WTC11 (cell line): Measurements from ENCODE around the gene RALA. TPM values are rescaled to one million over a fixed set of nuclear protein-coding genes. Genes with fewer than 3 reads are reported as not detected.

ENCODE experiments used
- ATAC-seq: fragments of 200-7000 bp; cut with Tn5 transposase; 2 replicates; pipeline ENCODE4 v1.10.0; 2021; ENCODE audit warnings: mild to moderate bottlenecking, moderate library complexity
- CTCF ChIA-PET: fragments of 300-600 bp; sonication (Branson Sonifier 250); formaldehyde crosslinking; loops from one replicate; lab custom pipeline; 2021; ENCODE audit warnings: antibody characterized with exemption; lab: Charles Lee
- POLR2A ChIA-PET: fragments of 350-600 bp; sonication (Branson Sonifier 250); formaldehyde crosslinking; loops from one replicate; lab custom pipeline; 2021; ENCODE audit warnings: antibody characterized with exemption; lab: Charles Lee
- DNase-seq: peaks from one replicate; pipeline ENCODE4 v3.0.0; 2021; ENCODE audit warnings: low spot score
- H3K27ac Mint-ChIP-seq: 2 replicates; pipeline ENCODE4 v1.8.0; 2021; ENCODE audit warnings: mixed read lengths
- H3K27me3 Mint-ChIP-seq: 2 replicates; pipeline ENCODE4 v1.8.0; 2021; ENCODE audit warnings: low read depth, mild to moderate bottlenecking, moderate library complexity, mixed read lengths
- H3K36me3 Mint-ChIP-seq: 2 replicates; pipeline ENCODE4 v1.8.0; 2021; ENCODE audit warnings: mixed read lengths
- H3K4me1 Mint-ChIP-seq: 2 replicates; pipeline ENCODE4 v1.8.0; 2022; ENCODE audit warnings: mixed read lengths
- H3K4me3 Mint-ChIP-seq: 2 replicates; pipeline ENCODE4 v1.8.0; 2021; ENCODE audit warnings: mild to moderate bottlenecking, moderate library complexity, mixed read lengths
- H3K9me3 Mint-ChIP-seq: 2 replicates; pipeline ENCODE4 v1.8.0; 2021; ENCODE audit warnings: mixed read lengths
- AR ChIP-seq: fragments of 250-450 bp; sonication (Bioruptor Pico); IDR thresholded peaks from 2 replicates; pipeline ENCODE4 v1.9.0; 2021; ENCODE audit warnings: mild to moderate bottlenecking
- ARID4B ChIP-seq: sonication (generic); formaldehyde crosslinking; IDR thresholded peaks from 2 replicates; pipeline ENCODE4 v1.8.0; 2023; ENCODE audit warnings: missing genetic modification reagents, mild to moderate bottlenecking, borderline replicate concordance
- ATF6 ChIP-seq: sonication (generic); formaldehyde crosslinking; IDR thresholded peaks from 2 replicates; pipeline ENCODE4 v1.8.1; 2023; ENCODE audit warnings: mild to moderate bottlenecking, missing genetic modification reagents
- ELF4 ChIP-seq: sonication (generic); formaldehyde crosslinking; IDR thresholded peaks from 2 replicates; pipeline ENCODE4 v1.8.1; 2022; ENCODE audit warnings: low read depth, mild to moderate bottlenecking, moderate library complexity, missing genetic modification reagents
- ERG ChIP-seq: fragments of 250-450 bp; sonication (Bioruptor Pico); IDR thresholded peaks from 2 replicates; pipeline ENCODE4 v1.8.0; 2021; ENCODE audit warnings: mild to moderate bottlenecking
- FOXP1 ChIP-seq: sonication (generic); formaldehyde crosslinking; IDR thresholded peaks from 2 replicates; pipeline ENCODE4 v1.8.0; 2022; ENCODE audit warnings: missing genetic modification reagents, mild to moderate bottlenecking, moderate library complexity, borderline replicate concordance
- GABPB1 ChIP-seq: sonication (generic); formaldehyde crosslinking; IDR thresholded peaks from 2 replicates; pipeline ENCODE4 v1.8.1; 2023; ENCODE audit warnings: mild to moderate bottlenecking, missing genetic modification reagents
- GTF2I ChIP-seq: fragments of 250-450 bp; sonication (Bioruptor Pico); conservative IDR thresholded peaks from 2 replicates; pipeline ENCODE4 v1.4.0; 2021; ENCODE audit warnings: mild to moderate bottlenecking
- HMGA2 ChIP-seq: fragments of 250-450 bp; sonication (Bioruptor Pico); IDR thresholded peaks from 2 replicates; pipeline ENCODE4 v1.4.0; 2021; ENCODE audit warnings: mild to moderate bottlenecking, moderate library complexity
- IRF2 ChIP-seq: sonication (generic); formaldehyde crosslinking; IDR thresholded peaks from 2 replicates; pipeline ENCODE4 v1.8.0; 2022; ENCODE audit warnings: low read depth, missing genetic modification reagents, borderline replicate concordance
- MLX ChIP-seq: sonication (generic); formaldehyde crosslinking; IDR thresholded peaks from 2 replicates; pipeline ENCODE4 v1.8.1; 2023; ENCODE audit warnings: mild to moderate bottlenecking, missing genetic modification reagents, moderate library complexity
- NFATC4 ChIP-seq: fragments of 250-450 bp; sonication (Bioruptor Pico); IDR thresholded peaks from 2 replicates; pipeline ENCODE4 v1.9.0; 2021; ENCODE audit warnings: mild to moderate bottlenecking
- NR1H2 ChIP-seq: sonication (generic); formaldehyde crosslinking; IDR thresholded peaks from 2 replicates; pipeline ENCODE4 v1.9.0; 2021; ENCODE audit warnings: mild to moderate bottlenecking, moderate library complexity, missing genetic modification reagents
- TP53 ChIP-seq: sonication (generic); formaldehyde crosslinking; IDR thresholded peaks from 2 replicates; pipeline ENCODE4 v1.8.1; 2023; ENCODE audit warnings: mild to moderate bottlenecking, missing genetic modification reagents
- ZMAT4 ChIP-seq: fragments of 250-450 bp; sonication (Bioruptor Pico); IDR thresholded peaks from 2 replicates; pipeline ENCODE4 v1.9.0; 2021; ENCODE audit warnings: mild to moderate bottlenecking
- ZNF396 ChIP-seq: fragments of 250-450 bp; sonication (Bioruptor Pico); IDR thresholded peaks from 2 replicates; pipeline ENCODE4 v1.8.0; 2021; ENCODE audit warnings: mild to moderate bottlenecking, moderate library complexity, borderline replicate concordance
- ZNF416 ChIP-seq: fragments of 250-450 bp; sonication (Bioruptor Pico); IDR thresholded peaks from 2 replicates; pipeline ENCODE4 v1.9.0; 2021; ENCODE audit warnings: mild to moderate bottlenecking, inconsistent platforms
- ZNF532 ChIP-seq: fragments of 250-450 bp; sonication (Bioruptor Pico); IDR thresholded peaks from 2 replicates; pipeline ENCODE4 v1.9.0; 2021; ENCODE audit warnings: mild to moderate bottlenecking, borderline replicate concordance
- total RNA-seq: library from RNA; stranded (reverse); gene quantifications from 3 replicates; pipeline ENCODE4 v1.2.3, GENCODE V29; 2021

Gene RALA
- total RNA-seq, 1 experiment from 2014 or later, result 57.3 TPM

- Mint-ChIP-seq H3K27me3 (no peaks in the 10 kb centered on the region), H3K4me1 (peaks cover 51% of the 10 kb centered on the region), H3K9me3 (peaks cover 4% of the 10 kb centered on the region), H3K4me3 (no peak overlapping the region), H3K27ac (no peak overlapping the region), H3K36me3 (peaks cover 18% of the 10 kb centered on the region)
- CTCF ChIA-PET, result interaction anchor here (1.0 kb wide), 1 partner anchor 105 kb away, joined by 4 read pairs; no protein-coding TSS in a partner anchor
- TF ChIP-seq ATF6 (CRISPR knock-in tag), result no peak
- no peak for TF ChIP-seq ZNF532 (CRISPR knock-in tag)
- no peak for TF ChIP-seq FOXP1 (CRISPR knock-in tag)
- no peak for TF ChIP-seq ELF4
- TF ChIP-seq GTF2I, result no peak
- no peak for TF ChIP-seq NR1H2 (CRISPR knock-in tag)
- no peak for TF ChIP-seq AR (CRISPR knock-in tag)
- TF ChIP-seq GABPB1 (CRISPR knock-in tag), result no peak
- no peak for TF ChIP-seq ZMAT4 (CRISPR knock-in tag)
- TF ChIP-seq MLX (CRISPR knock-in tag), result no peak
- no peak for TF ChIP-seq ZNF396 (CRISPR knock-in tag)
- TF ChIP-seq IRF2 (CRISPR knock-in tag), result no peak
- no peak for TF ChIP-seq NFATC4
- ATAC-seq, result no peak
- POLR2A ChIA-PET, result no interaction called here
- no peak for DNase-seq
These were observed 14.0 kb downstream of the RALA start for GRCh38 chr7:39637400-39637799.

- H3K4me1 Mint-ChIP-seq, result peaks cover 53% of the 10 kb centered on the region
- peaks cover 4% of the 10 kb centered on the region for H3K9me3 Mint-ChIP-seq
- ChIA-PET POLR2A (no interaction called here), CTCF (interaction anchor here (1.0 kb wide), 1 partner anchor 104 kb away, joined by 4 read pairs; no protein-coding TSS in a partner anchor)
- H3K36me3 Mint-ChIP-seq, result peaks cover 18% of the 10 kb centered on the region
- no peaks in the 10 kb centered on the region for H3K27me3 Mint-ChIP-seq
- DNase-seq (no peak), ATAC-seq (no peak)
- no peak overlapping the region for H3K27ac Mint-ChIP-seq
- H3K4me3 Mint-ChIP-seq, result no peak overlapping the region
- TF ChIP-seq HMGA2 (CRISPR knock-in tag), result no peak
- no peak for TF ChIP-seq ZNF416 (CRISPR knock-in tag)
- no peak for TF ChIP-seq IRF2 (CRISPR knock-in tag)
- TF ChIP-seq ERG (CRISPR knock-in tag), result no peak
- TF ChIP-seq ARID4B (CRISPR knock-in tag), result no peak
- TF ChIP-seq TP53 (CRISPR knock-in tag), result no peak
These were observed 14.7 kb downstream of the RALA start for GRCh38 chr7:39637963-39638485.
